Measurements from ENCODE around the gene ZNF398.

Gene ZNF398

GRCh38 chr7:149218469-149219420 is 71.5 kb downstream of the ZNF398 start:
- Histone ChIP-seq H3K4me3 (ENCODE audit: low read depth, low read length) (no peak overlapping the region), H3K9me3 (ENCODE audit: control insufficient read depth, insufficient read depth, low read depth, low read length) (no peaks in the 10 kb centered on the region), H3K36me3 (ENCODE audit: control insufficient read depth in 2 of 2, insufficient read depth in 1 of 2, low read length in 2 of 2) (peaks cover 39 to 93% of the 10 kb centered on the region in 2 experiments; a peak in 2 of 3 replicates), H3K27ac (ENCODE audit: extremely low read depth, low read depth, low read length) (no peak overlapping the region), H3K4me1 (ENCODE audit: control insufficient read depth, insufficient read depth, low read length) (no peaks in the 10 kb centered on the region)
- POLR2A ChIA-PET: no interaction called here
- CTCF ChIA-PET: interaction anchor here (0.6 to 1.2 kb wide), 2 partner anchors 9 to 42 kb away, joined by 3 to 5 read pairs; no protein-coding TSS in a partner anchor
- TF ChIP-seq GLI4 (tag by site-specific recombination; IDR thresholded peaks at IDR 0.05) (no peak), ZNF704 (tag by site-specific recombination; IDR thresholded peaks at IDR 0.05) (no peak), ZNF658 (tag by site-specific recombination; IDR thresholded peaks at IDR 0.05) (no peak), ZNF433 (tag by site-specific recombination; IDR thresholded peaks at IDR 0.05; ENCODE audit: low read depth) (no peak), MZF1 (tag by site-specific recombination; IDR thresholded peaks at IDR 0.05; ENCODE audit: borderline replicate concordance) (no peak), EGR2 (tag by site-specific recombination; IDR thresholded peaks at IDR 0.05; ENCODE audit: low read depth) (no peak), CTCF (tag by site-specific recombination; IDR thresholded peaks at IDR 0.05) (no peak), ZBTB17 (tag by site-specific recombination; IDR thresholded peaks at IDR 0.05) (no peak), ZNF776 (tag by site-specific recombination; IDR thresholded peaks at IDR 0.05; ENCODE audit: borderline replicate concordance) (no peak), PRDM1 (tag by site-specific recombination; IDR thresholded peaks at IDR 0.05) (no peak), ZSCAN23 (tag by site-specific recombination; IDR thresholded peaks at IDR 0.05) (no peak), ZNF354C (tag by site-specific recombination; IDR thresholded peaks at IDR 0.05; ENCODE audit: borderline replicate concordance, low read depth) (no peak), ZSCAN16 (tag by site-specific recombination; IDR thresholded peaks at IDR 0.05) (no peak), SCRT1 (tag by site-specific recombination; IDR thresholded peaks at IDR 0.05; ENCODE audit: borderline replicate concordance) (no peak), ZNF571 (tag by site-specific recombination; IDR thresholded peaks at IDR 0.05) (no peak), ZNF157 (tag by site-specific recombination; IDR thresholded peaks at IDR 0.05) (no peak), MYNN (tag by site-specific recombination; IDR thresholded peaks at IDR 0.05; ENCODE audit: borderline replicate concordance) (no peak), ZNF473 (tag by site-specific recombination; IDR thresholded peaks at IDR 0.05) (no peak)

GRCh38 chr7:149220534-149220933 is 73.3 kb downstream of the ZNF398 start:
- H3K36me3 ChIP-seq (ENCODE audit: control insufficient read depth in 2 of 2, insufficient read depth in 1 of 2, low read length in 2 of 2): peaks cover 28 to 91% of the 10 kb centered on the region in 2 experiments; a peak in 2 of 3 replicates
- no peak overlapping the region for H3K27ac ChIP-seq (ENCODE audit: extremely low read depth, low read depth, low read length)
- ChIA-PET CTCF (no interaction called here), POLR2A (no interaction called here)
- no peaks in the 10 kb centered on the region for H3K9me3 ChIP-seq (ENCODE audit: control insufficient read depth, insufficient read depth, low read depth, low read length)
- H3K4me1 ChIP-seq (ENCODE audit: control insufficient read depth, insufficient read depth, low read length): no peaks in the 10 kb centered on the region
- H3K4me3 ChIP-seq (ENCODE audit: low read depth, low read length): no peak overlapping the region
- no peak for TF ChIP-seq ZNF114 (tag by site-specific recombination; IDR thresholded peaks at IDR 0.05)
- no peak for TF ChIP-seq ZEB2 (tag by site-specific recombination; IDR thresholded peaks at IDR 0.05)
- TF ChIP-seq ZNF416 (tag by site-specific recombination; IDR thresholded peaks at IDR 0.05): no peak
- TF ChIP-seq ZNF843 (tag by site-specific recombination; IDR thresholded peaks at IDR 0.05): no peak
- no peak for TF ChIP-seq ZNF513 (tag by site-specific recombination; IDR thresholded peaks at IDR 0.05)
- TF ChIP-seq ZNF174 (tag by site-specific recombination; IDR thresholded peaks at IDR 0.05): no peak
- TF ChIP-seq ZNF791 (tag by site-specific recombination; IDR thresholded peaks at IDR 0.05): no peak
- no peak for TF ChIP-seq ZBTB8A (tag by site-specific recombination; IDR thresholded peaks at IDR 0.05)
- no peak for TF ChIP-seq ZNF280D (tag by site-specific recombination; IDR thresholded peaks at IDR 0.05)
- no peak for TF ChIP-seq ZNF223 (tag by site-specific recombination; IDR thresholded peaks at IDR 0.05)

All from HEK293 (cell line).